Kidney epithelial cell (primary cell): ENCODE measurements around the gene PLEKHM1. TPM values are rescaled to one million over a fixed set of nuclear protein-coding genes. Genes with fewer than 3 reads are reported as not detected.

Experiments
- DNase-seq: peaks from one replicate; pipeline ENCODE4 v3.0.0-alpha.2; 2010; ENCODE audit warnings: low read depth
- H3K27me3 ChIP-seq: 2 replicates; pipeline ENCODE4 v1.6.0; 2011; ENCODE audit warnings: low read length; ENCODE audit not compliant: control insufficient read depth, insufficient read depth
- H3K36me3 ChIP-seq: 2 replicates; pipeline ENCODE4 v1.5.1; 2011; ENCODE audit warnings: low read length; ENCODE audit not compliant: control insufficient read depth, insufficient read depth
- H3K4me3 ChIP-seq: 2 replicates; pipeline ENCODE4 v1.5.1; 2011; ENCODE audit warnings: low read depth, mild to moderate bottlenecking, control low read depth, low read length
- total RNA-seq: library from RNA; depleted of rRNA; stranded (reverse); fragments of >200 nt; gene quantifications from 2 replicates; pipeline ENCODE4 v1.2.3, GENCODE V29; 2015
- TF ChIP-seq, protein P1 (sequence below): IDR thresholded peaks from 2 replicates; pipeline ENCODE4 v1.5.1; 2011; ENCODE audit warnings: mild to moderate bottlenecking, moderate library complexity, low read length, control low read depth, inconsistent platforms; ENCODE audit not compliant: insufficient read depth, poor library complexity, severe bottlenecking

The PLEKHM1 gene
- total RNA-seq, 1 donor from 2014 or later: 42.6 TPM

DNA sequence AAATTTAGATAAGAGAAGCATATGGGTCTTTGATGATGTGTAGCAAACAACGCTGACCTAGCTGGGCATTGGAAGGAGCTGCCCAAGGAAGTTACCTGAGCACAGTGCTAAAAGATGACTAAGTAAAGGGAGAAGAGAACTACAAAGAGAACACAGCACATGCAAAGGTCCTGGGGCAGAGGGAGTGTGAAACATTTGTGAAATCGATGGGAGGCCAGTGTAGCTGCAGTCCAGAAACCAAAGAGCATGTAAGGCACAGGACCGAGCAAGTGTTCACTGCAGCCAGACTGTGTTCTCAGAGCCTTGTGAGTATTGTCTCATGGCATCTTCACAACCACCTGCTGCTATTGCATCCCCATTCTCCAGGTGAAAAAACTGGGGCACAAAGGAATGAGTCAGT is 102.8 kb downstream of the PLEKHM1 start:
- Histone ChIP-seq H3K27me3 (peaks cover 3% of the 10 kb centered on the region), H3K4me3 (no peak overlapping the region), H3K36me3 (no peaks in the 10 kb centered on the region)
- TF ChIP-seq, protein P1, sequence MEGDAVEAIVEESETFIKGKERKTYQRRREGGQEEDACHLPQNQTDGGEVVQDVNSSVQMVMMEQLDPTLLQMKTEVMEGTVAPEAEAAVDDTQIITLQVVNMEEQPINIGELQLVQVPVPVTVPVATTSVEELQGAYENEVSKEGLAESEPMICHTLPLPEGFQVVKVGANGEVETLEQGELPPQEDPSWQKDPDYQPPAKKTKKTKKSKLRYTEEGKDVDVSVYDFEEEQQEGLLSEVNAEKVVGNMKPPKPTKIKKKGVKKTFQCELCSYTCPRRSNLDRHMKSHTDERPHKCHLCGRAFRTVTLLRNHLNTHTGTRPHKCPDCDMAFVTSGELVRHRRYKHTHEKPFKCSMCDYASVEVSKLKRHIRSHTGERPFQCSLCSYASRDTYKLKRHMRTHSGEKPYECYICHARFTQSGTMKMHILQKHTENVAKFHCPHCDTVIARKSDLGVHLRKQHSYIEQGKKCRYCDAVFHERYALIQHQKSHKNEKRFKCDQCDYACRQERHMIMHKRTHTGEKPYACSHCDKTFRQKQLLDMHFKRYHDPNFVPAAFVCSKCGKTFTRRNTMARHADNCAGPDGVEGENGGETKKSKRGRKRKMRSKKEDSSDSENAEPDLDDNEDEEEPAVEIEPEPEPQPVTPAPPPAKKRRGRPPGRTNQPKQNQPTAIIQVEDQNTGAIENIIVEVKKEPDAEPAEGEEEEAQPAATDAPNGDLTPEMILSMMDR: no peak
- DNase-seq: no peak

DNA sequence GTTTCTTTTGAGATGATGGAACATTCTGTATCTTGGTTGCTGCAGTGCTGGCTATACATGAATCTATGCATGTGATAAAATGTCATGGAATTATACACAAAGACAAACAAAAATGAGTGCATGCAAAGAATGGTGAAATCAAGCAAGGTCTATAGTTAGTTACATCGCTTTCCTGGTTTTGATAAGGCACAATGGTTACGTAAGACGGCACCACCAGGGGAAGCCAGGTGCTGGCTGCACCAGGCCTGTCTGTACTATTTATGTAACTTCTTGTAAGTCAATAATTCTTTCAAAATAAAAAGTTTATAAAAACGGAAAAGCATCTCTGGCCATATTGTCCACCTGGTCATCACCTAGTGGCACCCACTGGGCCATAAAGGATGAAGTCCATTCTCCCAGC is 104.3 kb downstream of the PLEKHM1 start:
- DNase-seq: no peak
- TF ChIP-seq, protein P1: no peak

More for the DNA sequence above, 104.3 kb downstream of the PLEKHM1 start:
- H3K27me3 ChIP-seq: peaks cover 3% of the 10 kb centered on the region
- H3K4me3 ChIP-seq: no peak overlapping the region
- no peaks in the 10 kb centered on the region for H3K36me3 ChIP-seq

Other genes with a start within 250 kb of the PLEKHM1 start
- gene SPATA32, start 228.6 kb downstream of the PLEKHM1 start, total RNA-seq: not detected in 2 replicates
- 3.8 and 5.4 TPM in 2 replicates for gene MAP3K14, start 173.7 kb downstream of the PLEKHM1 start, total RNA-seq
- gene ARHGAP27, start 57.9 kb downstream of the PLEKHM1 start, total RNA-seq: 36.4 and 51.6 TPM in 2 replicates